HepG2 (cell line): ENCODE data around the gene UEVLD.

Source experiments
- BRCA1 ChIP-seq: sonication (generic); formaldehyde crosslinking; IDR thresholded peaks from 2 replicates; pipeline ENCODE4 v1.4.0; 2020; ENCODE audit warnings: missing genetic modification reagents
- GABPA ChIP-seq, 2 experiments: IDR thresholded peaks; 2 replicates each; pipeline ENCODE4 v1.6.1; 2011 to 2016; ENCODE audit warnings: low read depth in 2 of 2, low read length in 1 of 2, missing biosample characterization in 1 of 2, missing genetic modification characterization in 1 of 2
- IKZF5 ChIP-seq: IDR thresholded peaks from 2 replicates; pipeline ENCODE4 v1.6.1; 2018; ENCODE audit warnings: missing genetic modification reagents, mild to moderate bottlenecking, missing compliant biosample characterization
- JUND ChIP-seq: sonication (generic); formaldehyde crosslinking; IDR thresholded peaks from 2 replicates; pipeline ENCODE4 v1.8.0; 2022; ENCODE audit warnings: mild to moderate bottlenecking, missing genetic modification reagents
- MAFK ChIP-seq, 2 experiments: IDR thresholded peaks in 1 of 2; conservative IDR thresholded peaks in 1 of 2; 2 replicates each; pipeline ENCODE4 v1.6.1; 2011; ENCODE audit warnings: improper control_type of control experiment in 2 of 2, low read length in 2 of 2
- MAX ChIP-seq: IDR thresholded peaks from 2 replicates; pipeline ENCODE4 v1.6.1; 2012; ENCODE audit warnings: inconsistent platforms
- NFIC ChIP-seq: IDR thresholded peaks from 2 replicates; pipeline ENCODE4 v1.6.1; 2012; ENCODE audit warnings: mild to moderate bottlenecking, low read length, inconsistent platforms
- POLR2A ChIP-seq, 2 experiments: IDR thresholded peaks; 2 replicates each; pipeline ENCODE4 v1.6.1; 2011; ENCODE audit warnings: low read depth in 2 of 2, low read length in 2 of 2, mild to moderate bottlenecking in 1 of 2, moderate library complexity in 1 of 2; ENCODE audit not compliant: insufficient read depth in 1 of 2
- SPEN ChIP-seq: sonication (generic); formaldehyde crosslinking; IDR thresholded peaks from 2 replicates; pipeline ENCODE4 v1.5.1; 2020; ENCODE audit warnings: low read depth, mild to moderate bottlenecking, missing genetic modification reagents
- ZNF274 ChIP-seq: sonication (generic); formaldehyde crosslinking; IDR thresholded peaks from 2 replicates; pipeline ENCODE4 v1.5.1; 2020; ENCODE audit warnings: mild to moderate bottlenecking, missing genetic modification reagents
- ZNF484 ChIP-seq: sonication (generic); formaldehyde crosslinking; IDR thresholded peaks from 2 replicates; pipeline ENCODE4 v1.5.1; 2020; ENCODE audit warnings: mild to moderate bottlenecking, low read depth, missing genetic modification reagents, borderline replicate concordance
- ZNF550 ChIP-seq: sonication (generic); formaldehyde crosslinking; IDR thresholded peaks from 2 replicates; pipeline ENCODE4 v1.4.0; 2020; ENCODE audit warnings: mild to moderate bottlenecking, missing genetic modification reagents, borderline replicate concordance
- TF ChIP-seq, protein P1 (sequence below): sonication (generic); formaldehyde crosslinking; IDR thresholded peaks from 2 replicates; pipeline ENCODE4 v1.5.0; 2020; ENCODE audit warnings: missing genetic modification reagents
- TF ChIP-seq, protein P2 (sequence below): sonication (generic); formaldehyde crosslinking; IDR thresholded peaks from 2 replicates; pipeline ENCODE4 v1.5.0; 2020; ENCODE audit warnings: mild to moderate bottlenecking, missing genetic modification reagents, moderate library complexity

- TF ChIP-seq NFIC (no peak), MAX (no peak), GABPA (IDR thresholded peaks at IDR 0.05; ENCODE audit: low read depth, low read length) (no peak), GABPA (CRISPR knock-in tag; IDR thresholded peaks at IDR 0.05; ENCODE audit: low read depth) (no peak), ZNF274 (CRISPR knock-in tag) (no peak), ZNF550 (no peak), IKZF5 (CRISPR knock-in tag) (no peak), SPEN (CRISPR knock-in tag) (no peak), JUND (CRISPR knock-in tag) (no peak), POLR2A (IDR thresholded peaks at IDR 0.05; ENCODE audit: insufficient read depth in 1 of 2, low read depth in 2 of 2, low read length in 2 of 2) (no peak), MAFK (conservative IDR thresholded peaks at IDR 0.05 in 1 of 2, IDR thresholded peaks at IDR 0.05 in 1 of 2; ENCODE audit: low read length in 2 of 2) (no peak; a peak in 1 of 4 replicates), ZNF484 (CRISPR knock-in tag) (no peak), BRCA1 (no peak)
- TF ChIP-seq, protein P1, sequence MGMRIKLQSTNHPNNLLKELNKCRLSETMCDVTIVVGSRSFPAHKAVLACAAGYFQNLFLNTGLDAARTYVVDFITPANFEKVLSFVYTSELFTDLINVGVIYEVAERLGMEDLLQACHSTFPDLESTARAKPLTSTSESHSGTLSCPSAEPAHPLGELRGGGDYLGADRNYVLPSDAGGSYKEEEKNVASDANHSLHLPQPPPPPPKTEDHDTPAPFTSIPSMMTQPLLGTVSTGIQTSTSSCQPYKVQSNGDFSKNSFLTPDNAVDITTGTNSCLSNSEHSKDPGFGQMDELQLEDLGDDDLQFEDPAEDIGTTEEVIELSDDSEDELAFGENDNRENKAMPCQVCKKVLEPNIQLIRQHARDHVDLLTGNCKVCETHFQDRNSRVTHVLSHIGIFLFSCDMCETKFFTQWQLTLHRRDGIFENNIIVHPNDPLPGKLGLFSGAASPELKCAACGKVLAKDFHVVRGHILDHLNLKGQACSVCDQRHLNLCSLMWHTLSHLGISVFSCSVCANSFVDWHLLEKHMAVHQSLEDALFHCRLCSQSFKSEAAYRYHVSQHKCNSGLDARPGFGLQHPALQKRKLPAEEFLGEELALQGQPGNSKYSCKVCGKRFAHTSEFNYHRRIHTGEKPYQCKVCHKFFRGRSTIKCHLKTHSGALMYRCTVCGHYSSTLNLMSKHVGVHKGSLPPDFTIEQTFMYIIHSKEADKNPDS (CRISPR knock-in tag) = no peak
- TF ChIP-seq, protein P2, sequence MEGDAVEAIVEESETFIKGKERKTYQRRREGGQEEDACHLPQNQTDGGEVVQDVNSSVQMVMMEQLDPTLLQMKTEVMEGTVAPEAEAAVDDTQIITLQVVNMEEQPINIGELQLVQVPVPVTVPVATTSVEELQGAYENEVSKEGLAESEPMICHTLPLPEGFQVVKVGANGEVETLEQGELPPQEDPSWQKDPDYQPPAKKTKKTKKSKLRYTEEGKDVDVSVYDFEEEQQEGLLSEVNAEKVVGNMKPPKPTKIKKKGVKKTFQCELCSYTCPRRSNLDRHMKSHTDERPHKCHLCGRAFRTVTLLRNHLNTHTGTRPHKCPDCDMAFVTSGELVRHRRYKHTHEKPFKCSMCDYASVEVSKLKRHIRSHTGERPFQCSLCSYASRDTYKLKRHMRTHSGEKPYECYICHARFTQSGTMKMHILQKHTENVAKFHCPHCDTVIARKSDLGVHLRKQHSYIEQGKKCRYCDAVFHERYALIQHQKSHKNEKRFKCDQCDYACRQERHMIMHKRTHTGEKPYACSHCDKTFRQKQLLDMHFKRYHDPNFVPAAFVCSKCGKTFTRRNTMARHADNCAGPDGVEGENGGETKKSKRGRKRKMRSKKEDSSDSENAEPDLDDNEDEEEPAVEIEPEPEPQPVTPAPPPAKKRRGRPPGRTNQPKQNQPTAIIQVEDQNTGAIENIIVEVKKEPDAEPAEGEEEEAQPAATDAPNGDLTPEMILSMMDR (CRISPR knock-in tag) = no peak
These were observed 22.7 kb upstream of the UEVLD start for GRCh38 chr11:18611196-18611595.
